Tibial nerve (tissue), 3 donors: ENCODE measurements around the gene CFAP52.

ENCODE experiments used
- CTCF ChIP-seq, 5 experiments: fragments of 200-600 bp in 3 of 5; fragments of 450-650 bp in 2 of 5; sonication (generic) in 3 of 5; IDR thresholded peaks; one replicate each; pipeline ENCODE4 v1.5.1; 2016 to 2019; ENCODE audit warnings: antibody characterized with exemption in 5 of 5, mild to moderate bottlenecking in 3 of 5, moderate library complexity in 2 of 5
- POLR2A ChIP-seq, 2 donors: fragments of 450-650 bp; IDR thresholded peaks; one replicate each; pipeline ENCODE4 v1.6.1; 2017; ENCODE audit warnings: antibody characterized with exemption in 2 of 2, mild to moderate bottlenecking in 2 of 2, moderate library complexity in 2 of 2

GRCh38 chr17:9536061-9536460, 40.4 kb upstream of the CFAP52 start:
- TF ChIP-seq CTCF (IDR thresholded peaks at IDR 0.05) (no peak), POLR2A (IDR thresholded peaks at IDR 0.05) (no peak)
